ENCODE results near the gene ACER1. TPM values are rescaled to one million over a fixed set of nuclear protein-coding genes. Genes with fewer than 3 reads are reported as not detected.

Gene ACER1
- total and polyA plus RNA-seq, 4 donors: 0.07 TPM; not detected in 3

DNA sequence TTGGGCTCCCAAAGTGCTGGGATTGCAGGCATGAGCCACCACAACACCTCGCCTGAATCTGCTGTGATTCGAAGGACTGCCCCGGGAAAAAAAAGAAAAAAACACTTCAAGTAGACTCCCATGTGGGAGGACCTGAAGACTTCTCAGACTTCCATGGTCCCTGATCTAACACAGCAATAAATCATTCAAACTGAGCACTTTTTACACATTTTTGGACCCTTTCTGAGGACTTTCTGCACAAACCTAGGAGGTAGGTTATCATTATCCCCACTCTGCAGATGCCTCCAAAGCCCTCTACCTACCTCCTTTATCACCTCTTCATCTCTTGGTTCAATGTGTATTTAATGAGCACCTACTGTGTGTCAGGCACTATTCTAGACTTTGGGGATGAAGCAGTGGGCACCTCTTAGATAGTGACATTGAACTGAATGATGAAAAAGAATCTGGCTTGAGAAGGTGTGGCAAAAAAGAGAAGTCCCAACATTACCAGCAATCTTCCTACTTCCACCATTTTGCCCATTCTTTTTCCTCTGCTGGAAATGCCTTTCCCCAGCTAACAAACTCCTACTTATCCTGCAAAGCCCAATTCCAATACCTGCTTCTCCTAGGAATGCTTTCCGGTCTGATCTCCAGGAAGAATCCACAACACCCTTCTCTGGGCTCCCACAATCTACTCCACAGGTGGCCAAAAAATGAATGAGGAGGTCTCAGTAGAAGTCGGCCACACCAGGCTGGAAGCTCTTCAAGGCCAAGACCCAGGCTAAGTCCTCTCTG, 26.3 kb upstream of the ACER1 start:
- no peak overlapping the region for H3K4me3 ChIP-seq (ENCODE audit: low read depth in 1 of 3, low read length in 3 of 3)
- no peaks in the 10 kb centered on the region for H3K9me3 ChIP-seq (ENCODE audit: control insufficient read depth in 4 of 4, low read length in 3 of 4)
- H3K36me3 ChIP-seq (ENCODE audit: control insufficient read depth in 4 of 4, insufficient read depth in 3 of 4, low read depth in 1 of 4, low read length in 3 of 4): peaks cover 0 to 3% (median 1%) of the 10 kb centered on the region in 4 donors
- no peak overlapping the region for H3K27ac ChIP-seq (ENCODE audit: low read depth in 1 of 2, low read length in 2 of 2)
- H3K4me1 ChIP-seq (ENCODE audit: control insufficient read depth in 4 of 4, insufficient read depth in 4 of 4, low read length in 3 of 4): peaks cover 0 to 11% (median 5%) of the 10 kb centered on the region in 4 donors
- 94% methylated on average over 5 of the region's 5 CpGs for WGBS
- no peak for TF ChIP-seq SP1 (IDR thresholded peaks at IDR 0.05)
- no peak for TF ChIP-seq NR2F2 (IDR thresholded peaks at IDR 0.05)
- TF ChIP-seq FOXA2 (IDR thresholded peaks at IDR 0.05): no peak
- TF ChIP-seq, protein P1, sequence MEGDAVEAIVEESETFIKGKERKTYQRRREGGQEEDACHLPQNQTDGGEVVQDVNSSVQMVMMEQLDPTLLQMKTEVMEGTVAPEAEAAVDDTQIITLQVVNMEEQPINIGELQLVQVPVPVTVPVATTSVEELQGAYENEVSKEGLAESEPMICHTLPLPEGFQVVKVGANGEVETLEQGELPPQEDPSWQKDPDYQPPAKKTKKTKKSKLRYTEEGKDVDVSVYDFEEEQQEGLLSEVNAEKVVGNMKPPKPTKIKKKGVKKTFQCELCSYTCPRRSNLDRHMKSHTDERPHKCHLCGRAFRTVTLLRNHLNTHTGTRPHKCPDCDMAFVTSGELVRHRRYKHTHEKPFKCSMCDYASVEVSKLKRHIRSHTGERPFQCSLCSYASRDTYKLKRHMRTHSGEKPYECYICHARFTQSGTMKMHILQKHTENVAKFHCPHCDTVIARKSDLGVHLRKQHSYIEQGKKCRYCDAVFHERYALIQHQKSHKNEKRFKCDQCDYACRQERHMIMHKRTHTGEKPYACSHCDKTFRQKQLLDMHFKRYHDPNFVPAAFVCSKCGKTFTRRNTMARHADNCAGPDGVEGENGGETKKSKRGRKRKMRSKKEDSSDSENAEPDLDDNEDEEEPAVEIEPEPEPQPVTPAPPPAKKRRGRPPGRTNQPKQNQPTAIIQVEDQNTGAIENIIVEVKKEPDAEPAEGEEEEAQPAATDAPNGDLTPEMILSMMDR (IDR thresholded peaks at IDR 0.05; ENCODE audit: low read depth, low read length, missing input control): no peak
- no peak for TF ChIP-seq ATF3 (IDR thresholded peaks at IDR 0.05)
- TF ChIP-seq, protein P2, sequence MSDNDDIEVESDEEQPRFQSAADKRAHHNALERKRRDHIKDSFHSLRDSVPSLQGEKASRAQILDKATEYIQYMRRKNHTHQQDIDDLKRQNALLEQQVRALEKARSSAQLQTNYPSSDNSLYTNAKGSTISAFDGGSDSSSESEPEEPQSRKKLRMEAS (IDR thresholded peaks at IDR 0.05): no peak
- no peak for TF ChIP-seq RXRA (IDR thresholded peaks at IDR 0.05)
- TF ChIP-seq, protein P3, sequence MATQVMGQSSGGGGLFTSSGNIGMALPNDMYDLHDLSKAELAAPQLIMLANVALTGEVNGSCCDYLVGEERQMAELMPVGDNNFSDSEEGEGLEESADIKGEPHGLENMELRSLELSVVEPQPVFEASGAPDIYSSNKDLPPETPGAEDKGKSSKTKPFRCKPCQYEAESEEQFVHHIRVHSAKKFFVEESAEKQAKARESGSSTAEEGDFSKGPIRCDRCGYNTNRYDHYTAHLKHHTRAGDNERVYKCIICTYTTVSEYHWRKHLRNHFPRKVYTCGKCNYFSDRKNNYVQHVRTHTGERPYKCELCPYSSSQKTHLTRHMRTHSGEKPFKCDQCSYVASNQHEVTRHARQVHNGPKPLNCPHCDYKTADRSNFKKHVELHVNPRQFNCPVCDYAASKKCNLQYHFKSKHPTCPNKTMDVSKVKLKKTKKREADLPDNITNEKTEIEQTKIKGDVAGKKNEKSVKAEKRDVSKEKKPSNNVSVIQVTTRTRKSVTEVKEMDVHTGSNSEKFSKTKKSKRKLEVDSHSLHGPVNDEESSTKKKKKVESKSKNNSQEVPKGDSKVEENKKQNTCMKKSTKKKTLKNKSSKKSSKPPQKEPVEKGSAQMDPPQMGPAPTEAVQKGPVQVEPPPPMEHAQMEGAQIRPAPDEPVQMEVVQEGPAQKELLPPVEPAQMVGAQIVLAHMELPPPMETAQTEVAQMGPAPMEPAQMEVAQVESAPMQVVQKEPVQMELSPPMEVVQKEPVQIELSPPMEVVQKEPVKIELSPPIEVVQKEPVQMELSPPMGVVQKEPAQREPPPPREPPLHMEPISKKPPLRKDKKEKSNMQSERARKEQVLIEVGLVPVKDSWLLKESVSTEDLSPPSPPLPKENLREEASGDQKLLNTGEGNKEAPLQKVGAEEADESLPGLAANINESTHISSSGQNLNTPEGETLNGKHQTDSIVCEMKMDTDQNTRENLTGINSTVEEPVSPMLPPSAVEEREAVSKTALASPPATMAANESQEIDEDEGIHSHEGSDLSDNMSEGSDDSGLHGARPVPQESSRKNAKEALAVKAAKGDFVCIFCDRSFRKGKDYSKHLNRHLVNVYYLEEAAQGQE (IDR thresholded peaks at IDR 0.05): no peak
- DNase-seq (ENCODE audit: low spot score): no peak
- H3K9ac ChIP-seq (ENCODE audit: low read depth in 1 of 2, low read length in 2 of 2): no peak overlapping the region
- H3K27me3 ChIP-seq (ENCODE audit: control insufficient read depth in 4 of 4, insufficient read depth in 4 of 4, low read length in 3 of 4): no peaks in the 10 kb centered on the region

GRCh38 chr19:6358003-6358402, 24.6 kb upstream of the ACER1 start:
- no peaks in the 10 kb centered on the region for H3K27me3 ChIP-seq (ENCODE audit: control insufficient read depth in 4 of 4, insufficient read depth in 4 of 4, low read length in 3 of 4)
- WGBS: 75% methylated on average over 9 of the region's 9 CpGs
- no peaks in the 10 kb centered on the region for H3K36me3 ChIP-seq (ENCODE audit: control insufficient read depth in 4 of 4, insufficient read depth in 3 of 4, low read depth in 1 of 4, low read length in 3 of 4)
- TF ChIP-seq, protein P4, sequence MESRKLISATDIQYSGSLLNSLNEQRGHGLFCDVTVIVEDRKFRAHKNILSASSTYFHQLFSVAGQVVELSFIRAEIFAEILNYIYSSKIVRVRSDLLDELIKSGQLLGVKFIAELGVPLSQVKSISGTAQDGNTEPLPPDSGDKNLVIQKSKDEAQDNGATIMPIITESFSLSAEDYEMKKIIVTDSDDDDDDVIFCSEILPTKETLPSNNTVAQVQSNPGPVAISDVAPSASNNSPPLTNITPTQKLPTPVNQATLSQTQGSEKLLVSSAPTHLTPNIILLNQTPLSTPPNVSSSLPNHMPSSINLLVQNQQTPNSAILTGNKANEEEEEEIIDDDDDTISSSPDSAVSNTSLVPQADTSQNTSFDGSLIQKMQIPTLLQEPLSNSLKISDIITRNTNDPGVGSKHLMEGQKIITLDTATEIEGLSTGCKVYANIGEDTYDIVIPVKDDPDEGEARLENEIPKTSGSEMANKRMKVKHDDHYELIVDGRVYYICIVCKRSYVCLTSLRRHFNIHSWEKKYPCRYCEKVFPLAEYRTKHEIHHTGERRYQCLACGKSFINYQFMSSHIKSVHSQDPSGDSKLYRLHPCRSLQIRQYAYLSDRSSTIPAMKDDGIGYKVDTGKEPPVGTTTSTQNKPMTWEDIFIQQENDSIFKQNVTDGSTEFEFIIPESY (IDR thresholded peaks at IDR 0.05): no peak
- TF ChIP-seq ATF3 (IDR thresholded peaks at IDR 0.05): no peak
- no peak for TF ChIP-seq HNF4A (conservative IDR thresholded peaks at IDR 0.05)
- no peak for TF ChIP-seq FOXA2 (IDR thresholded peaks at IDR 0.05)
- TF ChIP-seq, protein P3 (IDR thresholded peaks at IDR 0.05): no peak
- no peak for TF ChIP-seq JUND (IDR thresholded peaks at IDR 0.05)
- no peaks in the 10 kb centered on the region for H3K9me3 ChIP-seq (ENCODE audit: control insufficient read depth in 4 of 4, low read length in 3 of 4)
- no peak overlapping the region for H3K9ac ChIP-seq (ENCODE audit: low read depth in 1 of 2, low read length in 2 of 2)
- no peak overlapping the region for H3K4me3 ChIP-seq (ENCODE audit: low read depth in 1 of 3, low read length in 3 of 3)
- H3K27ac ChIP-seq (ENCODE audit: low read depth in 1 of 2, low read length in 2 of 2): no peak overlapping the region
- peaks cover 0 to 11% (median 4%) of the 10 kb centered on the region in 4 donors for H3K4me1 ChIP-seq (ENCODE audit: control insufficient read depth in 4 of 4, insufficient read depth in 4 of 4, low read length in 3 of 4)
- DNase-seq (ENCODE audit: low spot score): no peak

All from liver (tissue), 9 donors.